Measurements from ENCODE around the gene METTL3.

Gene METTL3

GRCh38 chr14:21476925-21477681, 34.0 kb downstream of the METTL3 start, which contains the start of the genes RAB2B and TOX4:
TSS of gene RAB2B (minus strand) at chr14:21476959. CDS start at chr14:21476872, 87 bp downstream.
TSS of gene TOX4 (plus strand) at chr14:21477195. CDS start at chr14:21477279, 84 bp downstream.
- DNase-seq = peak; percentile 81 to 99 (median 95)

- DNase-seq = peak in 31 of 51 donors; percentile 70 to 91 (median 83)
These were observed 34.6 kb downstream of the METTL3 start for GRCh38 chr14:21476523-21476924.

- no peak for DNase-seq
These were observed 35.2 kb downstream of the METTL3 start for GRCh38 chr14:21475767-21476522.

GRCh38 chr14:21467616-21468015, 43.5 kb downstream of the METTL3 start:
- peak in 3 of 51 donors; percentile 1 to 5 (median 5) for DNase-seq

GRCh38 chr14:21455912-21456667, 55.0 kb downstream of the METTL3 start, which contains the start of gene CHD8:
TSS of gene CHD8 (minus strand) at chr14:21456123. CDS start at chr14:21431643, 24,480 bp downstream.
- DNase-seq = peak; percentile 77 to 100 (median 99)

GRCh38 chr14:21455592-21455911, 55.6 kb downstream of the METTL3 start:
- DNase-seq = no peak

GRCh38 chr14:21454843-21455544, 56.1 kb downstream of the METTL3 start:
- DNase-seq = no peak

- no peak for DNase-seq
These were observed 61.3 kb downstream of the METTL3 start for GRCh38 chr14:21449899-21450216.
